Measurements from ENCODE around the gene LRRC8A. TPM values are rescaled to one million over a fixed set of nuclear protein-coding genes. Genes with fewer than 3 reads are reported as not detected.

LRRC8A gene
- total RNA-seq, 2 experiments from 2014 or later: 22.9 to 26.9 TPM

GRCh38 chr9:128918921-128919320 lies 37.0 kb downstream of the LRRC8A start:
- Histone ChIP-seq H3K9me3 (ENCODE audit: low read length) (no peaks in the 10 kb centered on the region), H3K4me2 (ENCODE audit: low read length) (no peak overlapping the region), H2AFZ (ENCODE audit: low read length) (no peak overlapping the region), H3K9me2 (ENCODE audit: insufficient read depth, low read length) (no peaks in the 10 kb centered on the region), H3K4me3 (ENCODE audit: low read depth, low read length, poor library complexity, severe bottlenecking) (no peak overlapping the region), H3K79me2 (ENCODE audit: insufficient read depth, low read depth, low read length) (peaks cover 5% of the 10 kb centered on the region; the same call in 1 of the 2 replicates), H3K4me1 (ENCODE audit: insufficient read depth, low read length, poor library complexity, severe bottlenecking) (peaks cover 33% of the 10 kb centered on the region), H3K36me3 (ENCODE audit: insufficient read depth, low read length) (peaks cover 44% of the 10 kb centered on the region; the same call in 1 of the 2 replicates), H3K27ac (ENCODE audit: low read depth, low read length, poor library complexity, severe bottlenecking) (peak overlapping the region; percentile 25), H4K20me1 (ENCODE audit: insufficient read depth, low read length) (no peaks in the 10 kb centered on the region)
- no TSS peak for BruUV-seq (replicated peaks)
- ChIA-PET CTCF (ENCODE audit: unreplicated experiment) (no interaction called here), POLR2A (interaction anchor here (0.6 to 0.7 kb wide), 2 partner anchors 31 to 45 kb away, joined by 3 read pairs; no protein-coding TSS in a partner anchor)
- intact Hi-C loops (cut with micrococcal nuclease; ENCODE audit: unreplicated experiment): no loop called here
- no peak for DNase-seq (ENCODE audit: low spot score)
- no peak for TF ChIP-seq EZH2phosphoT487 (IDR thresholded peaks at IDR 0.05; ENCODE audit: borderline replicate concordance, low read depth, low read length)
- TF ChIP-seq, protein P1, sequence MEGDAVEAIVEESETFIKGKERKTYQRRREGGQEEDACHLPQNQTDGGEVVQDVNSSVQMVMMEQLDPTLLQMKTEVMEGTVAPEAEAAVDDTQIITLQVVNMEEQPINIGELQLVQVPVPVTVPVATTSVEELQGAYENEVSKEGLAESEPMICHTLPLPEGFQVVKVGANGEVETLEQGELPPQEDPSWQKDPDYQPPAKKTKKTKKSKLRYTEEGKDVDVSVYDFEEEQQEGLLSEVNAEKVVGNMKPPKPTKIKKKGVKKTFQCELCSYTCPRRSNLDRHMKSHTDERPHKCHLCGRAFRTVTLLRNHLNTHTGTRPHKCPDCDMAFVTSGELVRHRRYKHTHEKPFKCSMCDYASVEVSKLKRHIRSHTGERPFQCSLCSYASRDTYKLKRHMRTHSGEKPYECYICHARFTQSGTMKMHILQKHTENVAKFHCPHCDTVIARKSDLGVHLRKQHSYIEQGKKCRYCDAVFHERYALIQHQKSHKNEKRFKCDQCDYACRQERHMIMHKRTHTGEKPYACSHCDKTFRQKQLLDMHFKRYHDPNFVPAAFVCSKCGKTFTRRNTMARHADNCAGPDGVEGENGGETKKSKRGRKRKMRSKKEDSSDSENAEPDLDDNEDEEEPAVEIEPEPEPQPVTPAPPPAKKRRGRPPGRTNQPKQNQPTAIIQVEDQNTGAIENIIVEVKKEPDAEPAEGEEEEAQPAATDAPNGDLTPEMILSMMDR (conservative IDR thresholded peaks at IDR 0.05; ENCODE audit: low read length): no peak

DNA sequence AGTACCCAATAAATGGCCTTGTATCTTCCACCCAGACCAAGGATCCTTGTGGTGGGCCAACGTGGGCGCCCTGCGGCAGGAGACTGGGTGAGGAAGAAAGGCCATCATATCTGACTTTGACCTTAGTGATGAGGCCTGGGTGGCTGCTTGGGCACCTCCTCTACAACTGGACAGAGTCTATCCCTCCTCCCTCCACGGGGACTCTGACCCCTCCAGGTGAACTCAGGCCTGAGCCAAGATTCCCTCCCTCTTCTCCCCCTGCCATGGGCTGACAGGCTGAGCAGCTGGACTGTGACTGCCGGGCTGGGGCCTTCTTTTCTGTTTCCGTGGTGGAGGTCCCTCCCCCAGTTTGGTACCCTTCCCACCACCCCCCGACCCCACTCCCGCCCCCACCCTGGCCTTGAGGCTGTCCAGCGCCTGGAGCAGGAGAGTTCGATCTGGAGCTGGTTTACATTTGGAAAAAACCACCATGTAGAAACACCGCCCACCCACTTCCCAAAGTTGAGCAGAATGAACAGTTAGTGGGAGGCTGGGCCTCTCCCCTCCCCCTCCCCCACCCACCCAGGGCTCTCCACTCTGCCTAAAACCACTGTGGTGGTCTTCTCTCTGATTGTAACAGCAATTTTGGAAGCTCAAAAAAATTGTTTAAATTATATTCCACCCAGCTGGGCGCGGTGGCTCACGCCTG lies 37.6 kb downstream of the LRRC8A start:
- no peaks in the 10 kb centered on the region for H4K20me1 ChIP-seq (ENCODE audit: insufficient read depth, low read length)
- H3K27ac ChIP-seq (ENCODE audit: low read depth, low read length, poor library complexity, severe bottlenecking): peak overlapping the region; percentile 98
- TF ChIP-seq, protein P1 (conservative IDR thresholded peaks at IDR 0.05; ENCODE audit: low read length): no peak
- TF ChIP-seq EZH2phosphoT487 (IDR thresholded peaks at IDR 0.05; ENCODE audit: borderline replicate concordance, low read depth, low read length): no peak
- H3K4me2 ChIP-seq (ENCODE audit: low read length): no peak overlapping the region
- POLR2A ChIA-PET: interaction anchor here (0.7 to 1.1 kb wide), 3 partner anchors 9 to 33 kb away, joined by 3 to 4 read pairs (median 3); no protein-coding TSS in a partner anchor
- peaks cover 33% of the 10 kb centered on the region for H3K4me1 ChIP-seq (ENCODE audit: insufficient read depth, low read length, poor library complexity, severe bottlenecking)
- BruUV-seq (replicated peaks): no TSS peak
- no peak overlapping the region for H2AFZ ChIP-seq (ENCODE audit: low read length)
- no peak overlapping the region for H3K4me3 ChIP-seq (ENCODE audit: low read depth, low read length, poor library complexity, severe bottlenecking)
- no peaks in the 10 kb centered on the region for H3K9me2 ChIP-seq (ENCODE audit: insufficient read depth, low read length)
- peaks cover 5% of the 10 kb centered on the region; the same call in 1 of the 2 replicates for H3K79me2 ChIP-seq (ENCODE audit: insufficient read depth, low read depth, low read length)
- intact Hi-C loops (cut with micrococcal nuclease; ENCODE audit: unreplicated experiment): loop anchor here (1.0 to 10.0 kb wide), 4 partner anchors 38 to 367 kb away; partner anchors contain the start of genes KYAT1, SPTAN1 and ZDHHC12
- no peak for DNase-seq (ENCODE audit: low spot score)
- CTCF ChIA-PET (ENCODE audit: unreplicated experiment): no interaction called here
- peaks cover 44% of the 10 kb centered on the region; the same call in 1 of the 2 replicates for H3K36me3 ChIP-seq (ENCODE audit: insufficient read depth, low read length)
- no peaks in the 10 kb centered on the region for H3K9me3 ChIP-seq (ENCODE audit: low read length)

Measured in OCI-LY7 (cell line).